Gastrocnemius medialis (tissue), 4 donors: ENCODE measurements around the gene HMGCL.

Source experiments
- POLR2A ChIP-seq, 2 donors: fragments of 450-650 bp; IDR thresholded peaks; one replicate each; pipeline ENCODE4 v1.6.1; 2017; ENCODE audit warnings: antibody characterized with exemption in 2 of 2, mild to moderate bottlenecking in 2 of 2, moderate library complexity in 2 of 2
- TF ChIP-seq, protein P1 (sequence below), 5 experiments: fragments of 450-650 bp in 3 of 5; fragments of 200-600 bp in 2 of 5; sonication (generic) in 2 of 5; IDR thresholded peaks in 4 of 5; conservative IDR thresholded peaks in 1 of 5; 1 replicate in 4 of 5; 2 replicates in 1 of 5; pipeline ENCODE4 v1.5.1; 2016 to 2019; ENCODE audit warnings: antibody characterized with exemption in 5 of 5, mild to moderate bottlenecking in 3 of 5, moderate library complexity in 3 of 5

DNA sequence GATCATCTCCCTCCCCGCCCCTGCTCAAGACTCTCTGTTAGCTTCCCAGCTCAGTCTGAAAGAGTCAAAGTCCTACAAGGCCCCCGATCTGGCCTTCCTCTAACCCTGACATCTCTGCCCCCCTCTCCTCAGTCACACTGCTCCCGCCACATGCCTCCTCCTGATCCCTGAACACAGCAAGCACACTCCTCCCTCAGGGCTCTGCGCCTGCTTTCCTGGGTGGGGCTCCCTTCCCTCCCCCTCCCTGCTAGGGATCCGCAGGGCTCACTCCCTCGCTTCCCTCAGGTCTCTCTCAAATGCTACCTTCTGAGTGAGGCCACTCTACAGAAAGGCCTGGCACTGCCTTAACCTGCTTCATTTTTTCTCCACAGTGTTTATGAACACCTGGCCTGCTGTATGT is 18.9 kb downstream of the HMGCL start:
- TF ChIP-seq, protein P1, sequence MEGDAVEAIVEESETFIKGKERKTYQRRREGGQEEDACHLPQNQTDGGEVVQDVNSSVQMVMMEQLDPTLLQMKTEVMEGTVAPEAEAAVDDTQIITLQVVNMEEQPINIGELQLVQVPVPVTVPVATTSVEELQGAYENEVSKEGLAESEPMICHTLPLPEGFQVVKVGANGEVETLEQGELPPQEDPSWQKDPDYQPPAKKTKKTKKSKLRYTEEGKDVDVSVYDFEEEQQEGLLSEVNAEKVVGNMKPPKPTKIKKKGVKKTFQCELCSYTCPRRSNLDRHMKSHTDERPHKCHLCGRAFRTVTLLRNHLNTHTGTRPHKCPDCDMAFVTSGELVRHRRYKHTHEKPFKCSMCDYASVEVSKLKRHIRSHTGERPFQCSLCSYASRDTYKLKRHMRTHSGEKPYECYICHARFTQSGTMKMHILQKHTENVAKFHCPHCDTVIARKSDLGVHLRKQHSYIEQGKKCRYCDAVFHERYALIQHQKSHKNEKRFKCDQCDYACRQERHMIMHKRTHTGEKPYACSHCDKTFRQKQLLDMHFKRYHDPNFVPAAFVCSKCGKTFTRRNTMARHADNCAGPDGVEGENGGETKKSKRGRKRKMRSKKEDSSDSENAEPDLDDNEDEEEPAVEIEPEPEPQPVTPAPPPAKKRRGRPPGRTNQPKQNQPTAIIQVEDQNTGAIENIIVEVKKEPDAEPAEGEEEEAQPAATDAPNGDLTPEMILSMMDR (IDR thresholded peaks at IDR 0.05 in 4 of 5, conservative IDR thresholded peaks at IDR 0.05 in 1 of 5): no peak
- TF ChIP-seq POLR2A (IDR thresholded peaks at IDR 0.05): no peak
